Right lobe of liver (tissue), 6 donors: ENCODE measurements around the gene MMP17. TPM values are rescaled to one million over a fixed set of nuclear protein-coding genes. Genes with fewer than 3 reads are reported as not detected.

Experiments used
- ATAC-seq, 4 donors: fragments of 200-7000 bp; cut with Tn5 transposase; one replicate each; pipeline ENCODE4 v1.9.1; 2020; ENCODE audit warnings: mild to moderate bottlenecking in 4 of 4, moderate library complexity in 4 of 4
- DNase-seq, 3 donors: peaks; one replicate each; pipeline ENCODE4 v3.0.0-alpha.2; 2020
- H3K27ac ChIP-seq, 3 donors: fragments of 200-600 bp; one replicate each; pipeline ENCODE4 v1.8.0; 2022
- H3K27me3 ChIP-seq, 2 donors: fragments of 200-600 bp; one replicate each; pipeline ENCODE4 v1.8.0; 2022
- H3K36me3 ChIP-seq, 4 donors: fragments of 200-600 bp; sonication (generic) in 1 of 4; one replicate each; pipeline versions ENCODE4 v1.5.1 to v1.8.0; 2017 to 2022; ENCODE audit warnings: control low read depth in 1 of 4
- H3K4me1 ChIP-seq, 4 donors: fragments of 200-600 bp; sonication (generic) in 1 of 4; one replicate each; pipeline versions ENCODE4 v1.5.1 to v1.8.0; 2017 to 2022; ENCODE audit warnings: control low read depth in 1 of 4
- H3K4me3 ChIP-seq, 3 donors: fragments of 200-600 bp; one replicate each; pipeline ENCODE4 v1.8.0; 2022
- H3K9me3 ChIP-seq, 4 donors: fragments of 200-600 bp; sonication (generic) in 1 of 4; one replicate each; pipeline versions ENCODE4 v1.5.1 to v1.8.0; 2017 to 2022; ENCODE audit warnings: control low read depth in 1 of 4
- CTCF ChIP-seq, 4 donors: fragments of 200-600 bp in 3 of 4; fragments of 450-650 bp in 1 of 4; IDR thresholded peaks; one replicate each; pipeline versions ENCODE4 v1.5.1 to v1.8.0; 2016 to 2022; ENCODE audit warnings: antibody characterized with exemption in 4 of 4, mild to moderate bottlenecking in 2 of 4
- POLR2A ChIP-seq: fragments of 450-650 bp; IDR thresholded peaks from one replicate; pipeline ENCODE4 v1.6.1; 2017; ENCODE audit warnings: antibody characterized with exemption, mild to moderate bottlenecking
- WGBS: methylation state at CpG from one replicate; pipeline ENCODE4 v1.1.6; 2018; ENCODE audit warnings: low coverage, low lambda C conversion rate; ENCODE audit not compliant: insufficient coverage; ENCODE audit errors: missing lambda C conversion rate; 5-methylcytosine and 5-hydroxymethylcytosine counted together
- intact Hi-C, 2 donors: fragments of 100-400 bp; cut with DNase I; formaldehyde crosslinking; loops; one replicate each; pipeline versions ENCODE4 v1.11.2 to v1.14.1; 2022
- total RNA-seq, 6 experiments: library from RNA; depleted of rRNA in 2 of 6; stranded (reverse); fragments of >200 nt in 2 of 6; fragmentation: NEBNext Ultra II Directional in 3 of 6; extraction: Animal tissue kit (Norgen Biotek cat#: 25700) in 3 of 6; gene quantifications; one replicate each; pipeline versions ENCODE4 v1.1.0 to v1.2.4, GENCODE V29; 2016 to 2023
- donor health status: DM: no; HTN: yes; CAD: no.
- donor health status: DM: no; HTN: no; CAD: no.
- donor health status: DM: no; HTN: no; CAD: no.
- donor health status: DM: no; HTN: yes; CAD: no.
- donor health status: DM: no; HTN: yes; CAD: no.

The MMP17 gene
- total RNA-seq, 6 experiments from 2014 or later, result 0.58 to 3.9 (median 0.73) TPM

- WGBS, result no CpG with 5 or more reads among the region's 10 CpGs
- Histone ChIP-seq H3K36me3 (no peaks in the 10 kb centered on the region), H3K27me3 (no peaks in the 10 kb centered on the region), H3K4me1 (no peaks in the 10 kb centered on the region), H3K27ac (no peak overlapping the region), H3K4me3 (no peak overlapping the region), H3K9me3 (no peaks in the 10 kb centered on the region)
- ATAC-seq, result no peak
- intact Hi-C loops, result no loop called here
- TF ChIP-seq CTCF (IDR thresholded peaks at IDR 0.05) (no peak), POLR2A (no peak)
- DNase-seq, result no peak
Measured at GRCh38 chr12:131847456-131847855, 19.3 kb downstream of the MMP17 start.

GRCh38 chr12:131848753-131849152 is 20.6 kb downstream of the MMP17 start:
- no peak for ATAC-seq
- Histone ChIP-seq H3K36me3 (no peaks in the 10 kb centered on the region), H3K27me3 (no peaks in the 10 kb centered on the region), H3K9me3 (no peaks in the 10 kb centered on the region), H3K4me1 (no peaks in the 10 kb centered on the region), H3K27ac (no peak overlapping the region), H3K4me3 (no peak overlapping the region)
- TF ChIP-seq POLR2A (no peak), CTCF (IDR thresholded peaks at IDR 0.05) (no peak)
- intact Hi-C loops, result no loop called here
- WGBS, result 89% methylated on average over 16 of the region's 24 CpGs
- DNase-seq, result no peak

GRCh38 chr12:131849700-131850553 is 21.7 kb downstream of the MMP17 start:
- intact Hi-C loops, result loop anchor here (5.0 to 10.0 kb wide), 3 partner anchors 85 to 152 kb away; partner anchors contain the start of gene EP400 (in 1 of the 2)

DNA sequence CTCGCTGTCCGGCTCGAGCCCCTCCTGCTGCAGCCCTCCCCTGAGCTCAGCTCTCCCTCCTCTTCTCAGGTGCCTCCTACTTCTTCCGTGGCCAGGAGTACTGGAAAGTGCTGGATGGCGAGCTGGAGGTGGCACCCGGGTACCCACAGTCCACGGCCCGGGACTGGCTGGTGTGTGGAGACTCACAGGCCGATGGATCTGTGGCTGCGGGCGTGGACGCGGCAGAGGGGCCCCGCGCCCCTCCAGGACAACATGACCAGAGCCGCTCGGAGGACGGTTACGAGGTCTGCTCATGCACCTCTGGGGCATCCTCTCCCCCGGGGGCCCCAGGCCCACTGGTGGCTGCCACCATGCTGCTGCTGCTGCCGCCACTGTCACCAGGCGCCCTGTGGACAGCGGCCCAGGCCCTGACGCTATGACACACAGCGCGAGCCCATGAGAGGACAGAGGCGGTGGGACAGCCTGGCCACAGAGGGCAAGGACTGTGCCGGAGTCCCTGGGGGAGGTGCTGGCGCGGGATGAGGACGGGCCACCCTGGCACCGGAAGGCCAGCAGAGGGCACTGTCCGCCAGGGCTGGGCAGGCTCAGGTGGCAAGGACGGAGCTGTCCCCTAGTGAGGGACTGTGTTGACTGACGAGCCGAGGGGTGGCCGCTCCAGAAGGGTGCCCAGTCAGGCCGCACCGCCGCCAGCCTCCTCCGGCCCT is 22.8 kb downstream of the MMP17 start:
- peak in 2 of 3 donors; percentile 72 to 78 for DNase-seq
- no peaks in the 10 kb centered on the region for H3K4me1 ChIP-seq
- H3K36me3 ChIP-seq, result no peaks in the 10 kb centered on the region
- intact Hi-C loops, result loop anchor here (5.0 to 10.0 kb wide), 3 partner anchors 84 to 151 kb away; partner anchors contain the start of gene EP400 (in 1 of the 2)
- WGBS, result 40% methylated on average over 1 of the region's 41 CpGs
- H3K9me3 ChIP-seq, result no peaks in the 10 kb centered on the region
- H3K4me3 ChIP-seq, result no peak overlapping the region
- ATAC-seq, result peak in 3 of 4 donors; percentile 89 to 99 (median 96)
- no peaks in the 10 kb centered on the region for H3K27me3 ChIP-seq
- TF ChIP-seq POLR2A (no peak), CTCF (IDR thresholded peaks at IDR 0.05) (peak; percentile 66 to 81 (median 72))
- H3K27ac ChIP-seq, result no peak overlapping the region

More at GRCh38 chr12:131849700-131850553, 21.7 kb downstream of the MMP17 start:
- H3K36me3 ChIP-seq, result no peaks in the 10 kb centered on the region
- no peaks in the 10 kb centered on the region for H3K27me3 ChIP-seq
- no peaks in the 10 kb centered on the region for H3K4me1 ChIP-seq
- no peak overlapping the region for H3K27ac ChIP-seq
- no peak for DNase-seq
- WGBS, result 85% methylated on average over 12 of the region's 47 CpGs
- no peak overlapping the region for H3K4me3 ChIP-seq
- TF ChIP-seq CTCF (IDR thresholded peaks at IDR 0.05) (no peak), POLR2A (no peak)
- ATAC-seq, result no peak
- H3K9me3 ChIP-seq, result no peaks in the 10 kb centered on the region
